Coronary artery (tissue), 2 donors: ENCODE results near the gene CFAP299.
"Not testable (repeated sequence)": the region's sequence is repeated elsewhere in the genome, so short reads cannot be mapped to it uniquely, and the experiment has no call there.

Experiments
- DNase-seq: peaks from one replicate; pipeline ENCODE4 v3.0.0-alpha.2; 2017; ENCODE audit warnings: low spot score
- H3K27ac ChIP-seq, 2 donors: fragments of 200-600 bp; sonication (generic); one replicate each; pipeline ENCODE4 v1.5.1; 2016 to 2019
- H3K4me3 ChIP-seq: fragments of 200-600 bp; sonication (generic); 2 replicates; pipeline ENCODE4 v1.5.1; 2016; ENCODE audit warnings: mild to moderate bottlenecking, moderate library complexity
- TF ChIP-seq, protein P1 (sequence below): fragments of 200-600 bp; sonication (generic); IDR thresholded peaks from one replicate; pipeline ENCODE4 v1.5.1; 2019; ENCODE audit warnings: antibody characterized with exemption

Gene CFAP299

DNA sequence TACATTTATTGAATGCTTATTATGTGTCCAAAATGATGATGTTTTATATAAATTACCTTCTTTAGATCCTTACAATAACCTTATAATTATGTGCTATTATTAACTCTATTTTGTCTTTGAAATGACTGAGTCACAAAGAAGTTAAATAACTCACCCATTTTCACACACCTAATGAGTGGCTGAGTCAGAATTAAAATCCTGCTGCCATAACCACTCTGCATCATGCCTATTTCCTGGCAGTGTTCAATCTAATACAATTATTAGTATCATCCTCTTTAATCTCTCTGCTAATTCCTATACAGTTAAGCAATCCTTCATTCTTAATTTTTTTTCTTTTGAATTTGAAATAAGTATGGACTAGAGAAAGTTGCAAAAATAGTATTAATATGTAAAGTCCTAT, 342.9 kb downstream of the CFAP299 start:
- no peak for DNase-seq
- H3K27ac ChIP-seq = no peak overlapping the region
- TF ChIP-seq, protein P1, sequence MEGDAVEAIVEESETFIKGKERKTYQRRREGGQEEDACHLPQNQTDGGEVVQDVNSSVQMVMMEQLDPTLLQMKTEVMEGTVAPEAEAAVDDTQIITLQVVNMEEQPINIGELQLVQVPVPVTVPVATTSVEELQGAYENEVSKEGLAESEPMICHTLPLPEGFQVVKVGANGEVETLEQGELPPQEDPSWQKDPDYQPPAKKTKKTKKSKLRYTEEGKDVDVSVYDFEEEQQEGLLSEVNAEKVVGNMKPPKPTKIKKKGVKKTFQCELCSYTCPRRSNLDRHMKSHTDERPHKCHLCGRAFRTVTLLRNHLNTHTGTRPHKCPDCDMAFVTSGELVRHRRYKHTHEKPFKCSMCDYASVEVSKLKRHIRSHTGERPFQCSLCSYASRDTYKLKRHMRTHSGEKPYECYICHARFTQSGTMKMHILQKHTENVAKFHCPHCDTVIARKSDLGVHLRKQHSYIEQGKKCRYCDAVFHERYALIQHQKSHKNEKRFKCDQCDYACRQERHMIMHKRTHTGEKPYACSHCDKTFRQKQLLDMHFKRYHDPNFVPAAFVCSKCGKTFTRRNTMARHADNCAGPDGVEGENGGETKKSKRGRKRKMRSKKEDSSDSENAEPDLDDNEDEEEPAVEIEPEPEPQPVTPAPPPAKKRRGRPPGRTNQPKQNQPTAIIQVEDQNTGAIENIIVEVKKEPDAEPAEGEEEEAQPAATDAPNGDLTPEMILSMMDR = no peak
- no peak overlapping the region for H3K4me3 ChIP-seq

DNA sequence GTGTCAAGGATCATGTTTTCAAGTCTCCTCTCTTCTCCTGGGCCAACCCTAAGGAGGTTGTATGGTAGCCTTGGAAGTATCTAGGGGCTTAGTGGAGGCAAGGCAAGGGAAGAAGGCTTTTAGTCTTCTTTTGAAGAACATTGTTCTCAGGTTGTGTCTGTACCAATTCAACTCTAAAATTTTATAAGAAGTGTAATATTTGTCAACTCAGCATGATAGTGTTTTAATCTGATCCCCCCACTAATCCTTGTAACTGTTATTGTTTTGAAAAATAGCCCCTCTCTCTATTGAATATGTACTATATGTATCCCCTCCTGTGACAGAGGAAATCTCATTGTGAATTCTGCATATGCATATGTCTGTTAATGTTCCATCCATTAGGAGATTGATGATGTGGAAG, 345.4 kb downstream of the CFAP299 start:
- TF ChIP-seq, protein P1 = no peak
- Histone ChIP-seq H3K27ac (no peak overlapping the region), H3K4me3 (no peak overlapping the region)
- DNase-seq = no peak

- Histone ChIP-seq H3K27ac (no peak overlapping the region), H3K4me3 (no peak overlapping the region)
- TF ChIP-seq, protein P1 = no peak
- no peak for DNase-seq
Observed at GRCh38 chr4:80685214-80685613, 349.7 kb downstream of the CFAP299 start.

DNA sequence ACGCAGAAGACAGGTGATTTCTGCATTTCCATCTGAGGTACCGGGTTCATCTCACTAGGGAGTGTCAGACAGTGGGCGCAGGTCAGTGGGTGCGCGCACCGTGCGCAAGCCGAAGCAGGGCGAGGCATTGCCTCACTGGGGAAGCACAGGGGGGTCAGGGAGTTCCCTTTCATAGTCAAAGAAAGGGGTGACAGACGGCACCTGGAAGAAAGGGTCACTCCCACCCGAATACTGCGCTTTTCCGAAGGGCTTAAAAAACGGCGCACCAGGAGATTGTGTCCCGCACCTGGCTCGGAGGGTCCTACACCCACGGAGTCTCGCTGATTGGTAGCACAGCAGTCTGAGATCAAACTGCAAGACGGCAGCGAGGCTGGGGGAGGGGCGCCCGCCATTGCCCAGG, 352.2 kb downstream of the CFAP299 start:
- H3K4me3 ChIP-seq, H3K27ac ChIP-seq, DNase-seq: not testable (repeated sequence)

- H3K4me3 ChIP-seq = no peak overlapping the region
- TF ChIP-seq, protein P1 = no peak
- no peak overlapping the region for H3K27ac ChIP-seq
- DNase-seq = no peak
Observed at GRCh38 chr4:80694171-80694570, 358.6 kb downstream of the CFAP299 start.

DNA sequence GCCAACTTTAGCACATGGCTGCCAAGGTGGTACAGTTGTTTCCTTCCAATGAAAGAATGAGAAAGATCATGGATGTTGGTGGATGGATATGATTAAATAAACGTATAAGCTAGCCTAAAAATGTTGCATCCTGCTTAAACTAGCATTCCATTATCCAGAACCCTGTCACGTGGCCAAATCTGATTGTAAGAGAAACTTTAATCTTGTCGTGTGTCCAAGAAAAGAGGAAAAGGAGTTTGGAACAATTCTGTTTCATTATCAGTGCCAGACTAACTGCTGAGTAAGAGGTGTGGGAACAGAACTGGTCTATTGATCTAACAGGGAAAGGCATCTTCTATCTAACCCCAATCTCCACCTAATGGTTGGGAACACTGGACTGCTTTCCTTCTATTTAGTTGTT, 369.8 kb downstream of the CFAP299 start:
- Histone ChIP-seq H3K4me3 (no peak overlapping the region), H3K27ac (no peak overlapping the region)
- no peak for DNase-seq
- TF ChIP-seq, protein P1 = no peak

DNA sequence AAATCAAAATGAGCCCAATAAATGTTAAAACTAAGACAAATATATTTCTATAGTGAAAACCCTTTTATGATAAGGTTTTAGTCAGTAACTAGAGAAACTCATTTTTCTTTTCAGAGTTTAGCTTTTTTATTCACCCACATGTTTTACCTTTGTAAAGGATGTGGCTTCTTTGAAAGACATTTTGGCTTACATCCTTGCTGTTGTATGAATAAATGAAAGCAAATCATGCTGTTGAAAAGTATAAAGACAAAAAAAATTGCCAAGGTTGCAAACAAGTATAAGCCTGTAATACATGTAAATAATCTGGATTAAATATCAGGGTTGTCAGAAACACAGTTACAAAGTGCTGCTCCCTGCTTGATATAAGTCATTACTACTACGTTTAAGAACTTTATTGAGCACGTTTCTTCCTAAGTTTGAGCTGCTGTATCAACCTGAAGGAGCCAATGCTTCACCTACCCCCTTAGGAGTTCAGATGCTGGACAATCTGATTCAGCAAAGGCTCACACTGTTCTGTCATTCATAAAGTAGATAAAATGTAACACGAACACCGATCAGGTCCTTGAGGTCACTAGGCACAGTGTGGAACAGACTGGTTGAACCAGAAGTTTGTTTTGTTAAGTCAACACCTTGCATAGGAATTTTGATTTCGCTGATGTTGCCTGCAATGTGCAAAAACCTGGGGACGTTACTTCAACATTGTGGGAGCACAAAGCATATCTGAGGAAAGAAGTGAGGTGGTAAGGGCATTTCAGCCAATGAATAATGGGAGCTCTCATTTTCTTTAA, 373.7 kb downstream of the CFAP299 start:
- no peak overlapping the region for H3K27ac ChIP-seq
- TF ChIP-seq, protein P1 = no peak
- DNase-seq = no peak
- no peak overlapping the region for H3K4me3 ChIP-seq
